Panc1 (cell line): Measurements from ENCODE around the gene TMTC2.

ENCODE experiments used
- SIN3A ChIP-seq: IDR thresholded peaks from 2 replicates; pipeline ENCODE4 v1.6.1; 2012; ENCODE audit warnings: low read depth, mild to moderate bottlenecking, low read length, moderate library complexity, borderline replicate concordance; ENCODE audit not compliant: insufficient read depth
- TF ChIP-seq, protein P1 (sequence below): fragments of 450-650 bp; IDR thresholded peaks from 2 replicates; pipeline ENCODE4 v1.5.1; 2017; ENCODE audit warnings: mild to moderate bottlenecking

DNA sequence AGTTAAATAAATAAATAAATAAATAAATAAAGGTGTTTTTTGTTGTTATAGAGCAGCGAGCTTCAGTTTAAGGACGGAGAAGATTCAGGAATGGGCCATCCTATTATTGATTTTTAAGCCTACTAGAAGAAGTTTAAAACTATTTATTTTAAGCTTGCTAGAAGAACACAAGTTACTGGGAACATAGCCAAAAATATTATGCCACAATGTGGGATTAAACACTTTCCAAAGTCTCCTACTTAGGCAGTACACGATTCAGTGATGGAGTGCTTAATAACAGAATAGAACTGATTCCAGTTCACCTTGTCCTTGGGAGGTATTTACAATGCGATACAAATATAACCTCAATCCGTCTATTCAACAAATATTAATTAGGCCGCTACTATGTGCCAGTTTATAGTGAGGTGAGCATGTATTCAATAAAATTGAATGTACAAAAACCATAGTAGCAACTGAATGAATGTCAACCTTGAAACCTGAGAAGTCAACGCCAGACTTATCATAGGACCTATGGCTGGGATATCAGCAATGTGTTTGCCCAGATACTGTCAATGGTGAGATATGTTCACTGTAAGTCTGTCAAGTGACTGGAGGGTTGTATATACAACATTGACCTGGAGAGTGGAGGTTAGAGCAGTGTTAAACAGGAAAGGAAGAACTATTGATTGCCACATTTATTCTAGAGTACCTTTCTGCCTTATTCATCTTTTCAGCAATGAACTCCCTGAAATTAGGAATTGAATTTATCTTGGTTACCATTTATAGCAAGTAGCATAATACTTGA, 486.4 kb downstream of the TMTC2 start:
- TF ChIP-seq SIN3A = no peak
- TF ChIP-seq, protein P1, sequence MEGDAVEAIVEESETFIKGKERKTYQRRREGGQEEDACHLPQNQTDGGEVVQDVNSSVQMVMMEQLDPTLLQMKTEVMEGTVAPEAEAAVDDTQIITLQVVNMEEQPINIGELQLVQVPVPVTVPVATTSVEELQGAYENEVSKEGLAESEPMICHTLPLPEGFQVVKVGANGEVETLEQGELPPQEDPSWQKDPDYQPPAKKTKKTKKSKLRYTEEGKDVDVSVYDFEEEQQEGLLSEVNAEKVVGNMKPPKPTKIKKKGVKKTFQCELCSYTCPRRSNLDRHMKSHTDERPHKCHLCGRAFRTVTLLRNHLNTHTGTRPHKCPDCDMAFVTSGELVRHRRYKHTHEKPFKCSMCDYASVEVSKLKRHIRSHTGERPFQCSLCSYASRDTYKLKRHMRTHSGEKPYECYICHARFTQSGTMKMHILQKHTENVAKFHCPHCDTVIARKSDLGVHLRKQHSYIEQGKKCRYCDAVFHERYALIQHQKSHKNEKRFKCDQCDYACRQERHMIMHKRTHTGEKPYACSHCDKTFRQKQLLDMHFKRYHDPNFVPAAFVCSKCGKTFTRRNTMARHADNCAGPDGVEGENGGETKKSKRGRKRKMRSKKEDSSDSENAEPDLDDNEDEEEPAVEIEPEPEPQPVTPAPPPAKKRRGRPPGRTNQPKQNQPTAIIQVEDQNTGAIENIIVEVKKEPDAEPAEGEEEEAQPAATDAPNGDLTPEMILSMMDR = no peak
